GM10266 (cell line): ENCODE data around the gene MKNK2.

Experiments
- DNase-seq: peaks from one replicate; pipeline ENCODE4 v3.0.0; 2012; ENCODE audit errors: extremely low spot score
- TF ChIP-seq, protein P1 (sequence below): IDR thresholded peaks from 2 replicates; pipeline ENCODE4 v1.5.1; 2012; ENCODE audit warnings: mild to moderate bottlenecking, low read depth; ENCODE audit not compliant: control insufficient read depth, insufficient read depth; ENCODE audit errors: missing control alignments

Gene MKNK2

DNA sequence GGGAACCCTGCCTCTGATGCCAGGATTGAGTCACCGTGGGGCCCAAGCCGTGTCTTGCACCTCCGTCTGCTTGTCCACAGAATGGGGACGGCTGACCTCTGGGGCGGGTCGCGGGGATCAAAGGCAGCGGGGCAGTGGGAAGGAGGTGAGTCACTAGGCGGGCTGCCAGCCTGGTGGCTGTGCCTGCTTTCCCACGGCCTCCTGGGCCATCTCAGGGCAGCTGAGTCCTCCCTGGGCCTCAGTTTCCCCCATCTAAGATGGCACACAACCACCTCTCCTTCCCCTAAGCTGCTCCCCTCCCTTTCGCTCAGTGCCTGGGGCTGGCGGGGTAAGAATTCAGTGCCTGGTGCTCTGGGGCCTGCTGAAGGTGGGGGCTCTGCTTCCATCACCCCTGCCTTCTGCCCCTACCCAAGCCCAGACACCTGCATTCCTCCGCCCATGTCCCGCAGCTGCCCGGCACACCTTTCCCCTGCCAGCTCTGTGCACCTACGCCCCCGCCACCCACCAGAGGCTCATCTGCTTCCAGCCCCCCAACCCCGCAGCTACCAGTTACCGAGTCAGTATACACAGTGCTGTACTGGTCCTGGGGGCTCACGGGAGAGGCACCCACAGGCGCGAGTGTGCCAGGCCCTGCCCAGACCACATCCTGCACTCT, 3.5 kb downstream of the MKNK2 start:
- no peak for DNase-seq
- TF ChIP-seq, protein P1, sequence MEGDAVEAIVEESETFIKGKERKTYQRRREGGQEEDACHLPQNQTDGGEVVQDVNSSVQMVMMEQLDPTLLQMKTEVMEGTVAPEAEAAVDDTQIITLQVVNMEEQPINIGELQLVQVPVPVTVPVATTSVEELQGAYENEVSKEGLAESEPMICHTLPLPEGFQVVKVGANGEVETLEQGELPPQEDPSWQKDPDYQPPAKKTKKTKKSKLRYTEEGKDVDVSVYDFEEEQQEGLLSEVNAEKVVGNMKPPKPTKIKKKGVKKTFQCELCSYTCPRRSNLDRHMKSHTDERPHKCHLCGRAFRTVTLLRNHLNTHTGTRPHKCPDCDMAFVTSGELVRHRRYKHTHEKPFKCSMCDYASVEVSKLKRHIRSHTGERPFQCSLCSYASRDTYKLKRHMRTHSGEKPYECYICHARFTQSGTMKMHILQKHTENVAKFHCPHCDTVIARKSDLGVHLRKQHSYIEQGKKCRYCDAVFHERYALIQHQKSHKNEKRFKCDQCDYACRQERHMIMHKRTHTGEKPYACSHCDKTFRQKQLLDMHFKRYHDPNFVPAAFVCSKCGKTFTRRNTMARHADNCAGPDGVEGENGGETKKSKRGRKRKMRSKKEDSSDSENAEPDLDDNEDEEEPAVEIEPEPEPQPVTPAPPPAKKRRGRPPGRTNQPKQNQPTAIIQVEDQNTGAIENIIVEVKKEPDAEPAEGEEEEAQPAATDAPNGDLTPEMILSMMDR: no peak

DNA sequence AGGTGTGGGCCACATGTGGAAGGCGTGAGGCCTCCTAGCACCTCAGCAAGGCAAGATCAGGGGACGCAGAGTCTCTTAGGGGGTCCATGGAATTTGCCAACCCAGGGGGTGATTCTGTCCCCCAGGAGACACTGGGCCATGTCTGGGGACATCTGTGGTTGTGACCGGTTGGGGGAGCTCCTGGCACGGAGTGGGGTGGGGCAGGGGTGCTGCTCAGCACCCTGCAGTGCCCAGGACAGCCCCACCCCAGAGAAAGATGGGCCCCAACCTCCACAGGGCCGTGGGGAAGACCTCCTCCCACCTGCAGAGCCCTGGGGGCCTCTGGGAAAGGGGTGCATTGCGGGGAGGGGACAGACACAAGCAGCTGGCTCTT, 4.0 kb downstream of the MKNK2 start:
- TF ChIP-seq, protein P1: peak; percentile 22
- no peak for DNase-seq

DNA sequence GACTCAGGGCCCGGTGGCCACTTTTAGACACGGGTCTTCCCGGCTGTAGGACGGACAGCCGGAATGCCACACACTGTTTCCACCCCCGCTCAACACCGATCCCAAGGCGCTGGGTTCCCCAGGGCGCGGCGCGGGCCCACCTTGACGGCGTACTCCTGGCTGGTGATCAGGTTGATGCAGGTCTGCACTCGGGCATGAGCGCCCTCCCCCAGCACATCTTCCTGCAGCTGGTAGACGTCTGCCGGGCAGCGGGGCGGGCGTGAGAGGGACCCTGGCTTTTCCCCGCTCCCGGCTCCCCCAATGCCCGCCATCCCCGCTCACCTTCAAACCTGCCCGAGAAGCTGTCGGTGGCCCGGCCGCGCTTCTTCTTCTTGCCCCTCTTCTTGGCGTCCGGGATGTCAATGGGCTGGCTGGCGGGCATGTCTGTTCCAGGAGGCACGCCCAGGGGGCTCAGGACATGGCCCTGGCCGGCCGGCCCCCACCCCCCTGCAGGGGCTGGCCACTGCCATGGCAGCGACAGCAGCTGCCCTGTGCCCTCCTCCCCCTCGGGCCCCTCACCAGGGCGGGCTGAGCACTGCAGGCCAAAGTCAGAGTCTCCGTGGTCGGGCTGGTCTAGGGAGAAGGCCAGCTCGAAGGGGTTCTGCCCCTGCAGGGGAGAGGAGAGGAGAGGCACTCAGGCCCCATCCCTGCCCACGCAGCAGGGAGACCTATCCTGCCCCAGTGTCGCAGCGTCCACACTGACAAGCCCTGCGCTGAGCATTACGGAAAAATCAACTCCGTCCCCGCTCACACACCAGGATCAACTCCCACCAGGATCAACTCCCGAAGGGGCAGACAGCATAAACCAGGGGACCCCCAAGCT, 4.8 kb downstream of the MKNK2 start:
- TF ChIP-seq, protein P1: no peak
- DNase-seq: no peak

DNA sequence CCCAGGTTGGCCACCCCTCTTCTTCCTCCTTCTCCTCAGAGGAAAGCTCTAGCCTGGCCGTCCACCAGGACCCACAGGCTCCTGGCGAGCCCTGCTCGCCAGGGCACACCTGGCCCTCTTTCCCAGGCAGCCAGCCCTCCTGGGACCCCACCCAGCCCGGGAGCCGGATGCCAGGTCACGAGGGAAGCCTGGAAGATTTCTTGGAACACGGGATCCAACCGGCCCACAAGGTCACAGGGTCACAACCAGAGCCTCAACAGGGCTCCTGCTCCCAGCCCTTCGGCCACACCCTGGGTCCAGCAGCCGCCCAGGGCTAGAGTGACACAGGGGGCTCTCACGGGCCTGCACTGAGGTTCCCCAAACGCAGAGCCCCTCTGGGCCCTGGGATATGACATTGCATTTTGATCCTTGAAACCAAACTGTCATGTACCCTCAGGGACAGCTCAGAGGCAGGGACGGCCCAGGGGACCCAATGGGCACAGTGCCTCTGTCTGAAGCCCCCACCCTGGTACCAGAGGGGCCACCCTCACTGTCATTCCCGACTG, 5.5 kb downstream of the MKNK2 start:
- TF ChIP-seq, protein P1: no peak

DNA sequence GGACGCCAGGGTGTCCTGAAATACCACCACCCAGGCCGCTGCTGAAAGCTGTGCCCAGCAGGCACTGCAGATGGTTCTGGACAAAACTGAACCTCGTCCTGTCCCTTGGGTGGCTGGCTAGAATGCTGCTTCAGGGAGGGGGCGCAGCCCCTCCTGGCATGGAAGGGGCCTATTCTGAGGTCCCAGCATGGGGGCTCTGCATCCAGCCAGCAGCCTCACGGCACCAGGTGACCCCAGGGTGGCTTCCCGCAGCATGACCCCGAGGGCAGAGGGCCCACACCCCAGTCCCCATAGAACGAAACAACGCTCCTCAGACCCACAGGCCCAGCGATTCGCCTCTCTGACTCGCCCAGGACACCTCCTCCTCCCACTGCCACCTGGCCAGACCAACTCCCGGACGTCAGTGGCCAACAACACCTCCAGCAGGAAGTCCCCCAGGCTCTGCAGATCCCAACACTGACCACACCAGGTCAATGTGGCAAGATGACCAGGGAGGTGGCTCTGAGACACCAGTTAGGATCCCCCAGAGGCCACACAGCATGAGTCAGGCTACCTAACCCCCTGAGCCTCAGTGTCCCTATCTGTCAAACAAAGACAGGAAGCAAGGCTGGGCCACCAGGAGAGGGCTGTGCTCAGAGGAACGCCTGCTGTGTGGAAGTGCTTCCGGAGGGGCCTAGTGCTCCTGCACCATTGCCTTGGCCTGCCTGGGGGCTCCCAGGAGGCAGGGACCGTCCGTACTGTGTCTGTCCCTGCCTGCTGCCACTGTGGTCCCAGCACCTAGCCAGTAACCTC, 6.1 kb downstream of the MKNK2 start:
- no peak for DNase-seq
- TF ChIP-seq, protein P1: no peak

More for the DNA sequence above, 5.5 kb downstream of the MKNK2 start:
- no peak for DNase-seq

DNA sequence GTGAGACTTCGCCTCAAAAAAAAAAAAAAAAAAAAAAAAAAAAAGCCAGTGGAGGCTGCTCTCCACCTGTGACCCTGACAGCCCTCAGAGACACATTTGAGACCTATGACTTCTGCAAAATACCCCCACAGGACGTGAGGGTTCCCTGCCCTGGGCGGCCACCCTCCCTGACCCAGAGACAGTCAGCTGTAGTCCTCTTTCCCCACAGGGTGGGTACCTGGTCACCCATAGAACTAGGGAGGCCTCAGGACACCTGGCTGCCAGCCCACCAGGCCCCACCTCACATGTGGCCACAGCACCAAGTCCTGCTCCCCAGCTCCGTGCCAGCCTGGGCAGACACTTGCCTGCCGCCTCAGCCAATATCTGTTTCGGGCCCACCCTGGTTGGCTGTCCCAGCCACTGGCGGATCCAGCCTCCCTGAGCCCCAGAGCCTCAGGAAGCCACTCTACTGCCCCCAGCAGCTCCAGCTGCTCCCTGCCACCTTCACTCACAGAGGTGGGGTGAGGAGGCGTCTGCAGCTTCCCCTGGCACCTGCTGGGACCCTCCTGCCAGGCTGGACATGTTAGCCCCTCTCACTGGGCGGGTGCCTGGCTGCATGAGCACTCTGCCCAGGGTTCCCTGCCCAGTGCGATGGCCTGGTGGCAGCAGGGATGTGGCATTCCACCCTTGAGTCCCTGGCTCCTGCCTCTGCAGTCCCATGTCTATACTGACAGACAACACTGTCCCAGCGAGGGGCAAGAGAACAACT, 6.9 kb downstream of the MKNK2 start:
- TF ChIP-seq, protein P1: no peak
- DNase-seq: no peak
